Skeletal muscle cell (primary cell): ENCODE data around the gene NECAB2.
"Not testable (repeated sequence)": the region's sequence is repeated elsewhere in the genome, so short reads cannot be mapped to it uniquely, and the experiment has no call there.

ENCODE experiments used
- DNase-seq: peaks from one replicate; pipeline ENCODE4 v3.0.0-alpha.2; 2010; ENCODE audit warnings: low read depth
- H3K4me3 ChIP-seq: 2 replicates; pipeline ENCODE4 v1.5.1; 2011; ENCODE audit warnings: low read depth, mild to moderate bottlenecking, control low read depth, low read length, moderate library complexity

The NECAB2 gene

GRCh38 chr16:83935005-83935857 lies 32.8 kb upstream of the NECAB2 start:
- DNase-seq: no peak
- H3K4me3 ChIP-seq: no peak overlapping the region

GRCh38 chr16:83935858-83936255 lies 32.2 kb upstream of the NECAB2 start:
- DNase-seq: no peak

GRCh38 chr16:83936581-83937165 lies 31.4 kb upstream of the NECAB2 start:
- no peak for DNase-seq
- no peak overlapping the region for H3K4me3 ChIP-seq

More at GRCh38 chr16:83935858-83936255, 32.2 kb upstream of the NECAB2 start:
- no peak overlapping the region for H3K4me3 ChIP-seq

- no peak for DNase-seq
- no peak overlapping the region for H3K4me3 ChIP-seq
Observed at GRCh38 chr16:83937267-83937666, 30.8 kb upstream of the NECAB2 start.

- H3K4me3 ChIP-seq: no peak overlapping the region
- DNase-seq: no peak
Observed at GRCh38 chr16:83937922-83938885, 29.8 kb upstream of the NECAB2 start.

- H3K4me3 ChIP-seq: no peak overlapping the region
- no peak for DNase-seq
Observed at GRCh38 chr16:83939266-83939855, 28.7 kb upstream of the NECAB2 start.

GRCh38 chr16:83940119-83940518 lies 27.9 kb upstream of the NECAB2 start:
- no peak overlapping the region for H3K4me3 ChIP-seq
- no peak for DNase-seq

- no peak overlapping the region for H3K4me3 ChIP-seq
- DNase-seq: no peak
Observed at GRCh38 chr16:83940630-83941378, 27.2 kb upstream of the NECAB2 start.

- not testable (repeated sequence) for DNase-seq, H3K4me3 ChIP-seq
Observed at GRCh38 chr16:83941546-83941945, 26.5 kb upstream of the NECAB2 start.

GRCh38 chr16:83942074-83942473 lies 26.0 kb upstream of the NECAB2 start:
- H3K4me3 ChIP-seq: no peak overlapping the region
- no peak for DNase-seq

GRCh38 chr16:83942815-83943515 lies 25.1 kb upstream of the NECAB2 start:
- DNase-seq: no peak
- no peak overlapping the region for H3K4me3 ChIP-seq

- H3K4me3 ChIP-seq: no peak overlapping the region
- DNase-seq: no peak
Observed at GRCh38 chr16:83943516-83944050, 24.5 kb upstream of the NECAB2 start.

GRCh38 chr16:83945587-83945986 lies 22.5 kb upstream of the NECAB2 start:
- no peak overlapping the region for H3K4me3 ChIP-seq
- no peak for DNase-seq

GRCh38 chr16:83946154-83946780 lies 21.8 kb upstream of the NECAB2 start:
- H3K4me3 ChIP-seq: no peak overlapping the region
- no peak for DNase-seq

- DNase-seq: no peak
- no peak overlapping the region for H3K4me3 ChIP-seq
Observed at GRCh38 chr16:83946781-83947566, 21.1 kb upstream of the NECAB2 start.

GRCh38 chr16:83947642-83948234 lies 20.3 kb upstream of the NECAB2 start:
- no peak overlapping the region for H3K4me3 ChIP-seq
- no peak for DNase-seq
